Activated CD4-positive, alpha-beta T cell treated with anti-CD3 and anti-CD28 coated beads for 36 hours (primary cell): ENCODE data around the gene RRP1. TPM values are rescaled to one million over a fixed set of nuclear protein-coding genes. Genes with fewer than 3 reads are reported as not detected.
A peak's percentile ranks its signal among the peaks of the same experiment; 100 is the strongest.

ENCODE experiments used
- ATAC-seq: fragments of 200-7000 bp; cut with Tn5 transposase; one replicate; pipeline ENCODE4 v1.10.0; 2021; ENCODE audit warnings: mild to moderate bottlenecking, moderate library complexity
- CTCF ChIA-PET: fragments of 350-600 bp; sonication (Branson Sonifier 250); formaldehyde crosslinking; loops from one replicate; lab custom pipeline; 2021; ENCODE audit warnings: antibody characterized with exemption; lab: Charles Lee
- POLR2A ChIA-PET: fragments of 350-600 bp; sonication (Branson Sonifier 250); formaldehyde crosslinking; loops from one replicate; lab custom pipeline; 2021; ENCODE audit warnings: antibody characterized with exemption, inconsistent platforms; lab: Charles Lee
- DNase-seq: peaks from one replicate; pipeline ENCODE4 v3.0.0-alpha.2; 2020
- H3K27ac Mint-ChIP-seq: one replicate; pipeline ENCODE4 v1.8.0; 2021; ENCODE audit warnings: mixed read lengths
- H3K27me3 Mint-ChIP-seq: one replicate; pipeline ENCODE4 v1.8.0; 2021; ENCODE audit warnings: mixed read lengths
- H3K36me3 Mint-ChIP-seq: one replicate; pipeline ENCODE4 v1.8.0; 2021; ENCODE audit warnings: low read depth, mixed read lengths
- H3K4me1 Mint-ChIP-seq: one replicate; pipeline ENCODE4 v1.8.0; 2021; ENCODE audit warnings: mixed read lengths
- H3K4me3 Mint-ChIP-seq: one replicate; pipeline ENCODE4 v1.8.0; 2021; ENCODE audit warnings: mild to moderate bottlenecking, moderate library complexity, mixed read lengths
- H3K9me3 Mint-ChIP-seq: one replicate; pipeline ENCODE4 v1.8.0; 2021; ENCODE audit warnings: low read depth, mixed read lengths
- intact Hi-C, 2 experiments: fragments of 100-400 bp; cut with DNase I in 1 of 2; cut with micrococcal nuclease in 1 of 2; formaldehyde crosslinking; loops; one replicate each; pipeline versions ENCODE4 v1.14.2 to v1.15.1; 2022 to 2024; cut with DNase I, micrococcal nuclease
- total RNA-seq, 2 experiments: library from RNA; stranded (reverse); gene quantifications; one replicate each; pipeline ENCODE4 v1.2.3, GENCODE V29; 2021

The RRP1 gene
- total RNA-seq, 2 experiments from 2014 or later: 51.7 to 53.4 TPM

DNA sequence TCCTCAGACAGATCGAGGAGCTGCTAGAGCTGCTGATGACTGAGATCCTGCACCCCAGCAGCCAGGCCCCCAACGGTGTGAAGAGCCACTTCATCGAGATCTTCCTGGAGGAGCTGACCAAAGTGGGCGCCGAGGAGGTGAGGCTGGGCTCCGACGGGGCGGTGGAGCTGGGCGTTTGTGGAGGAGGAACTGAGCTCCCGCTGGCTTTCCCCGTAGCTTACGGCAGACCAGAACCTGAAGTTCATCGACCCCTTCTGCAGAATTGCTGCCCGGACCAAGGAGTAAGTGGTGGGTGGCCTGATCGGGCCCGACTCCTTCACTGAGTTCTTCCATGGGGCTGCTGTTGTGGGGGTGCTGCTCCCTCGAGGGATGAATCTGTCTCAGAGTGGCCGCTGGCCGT is 8.0 kb downstream of the RRP1 start:
- no peak for DNase-seq
- Mint-ChIP-seq H3K27ac (no peak overlapping the region), H3K9me3 (no peaks in the 10 kb centered on the region), H3K4me3 (no peak overlapping the region), H3K36me3 (peaks cover 82% of the 10 kb centered on the region), H3K4me1 (peaks cover 3% of the 10 kb centered on the region), H3K27me3 (no peaks in the 10 kb centered on the region)
- POLR2A ChIA-PET: no interaction called here
- CTCF ChIA-PET: no interaction called here
- no peak for ATAC-seq
- intact Hi-C loops: no loop called here

- intact Hi-C loops: no loop called here
- Mint-ChIP-seq H3K36me3 (peaks cover 78% of the 10 kb centered on the region), H3K27ac (no peak overlapping the region), H3K4me3 (no peak overlapping the region), H3K4me1 (no peaks in the 10 kb centered on the region), H3K27me3 (no peaks in the 10 kb centered on the region), H3K9me3 (no peaks in the 10 kb centered on the region)
- no peak for DNase-seq
- CTCF ChIA-PET: no interaction called here
- ATAC-seq: no peak
- POLR2A ChIA-PET: no interaction called here
Measured at GRCh38 chr21:43797925-43798715, 8.7 kb downstream of the RRP1 start.

DNA sequence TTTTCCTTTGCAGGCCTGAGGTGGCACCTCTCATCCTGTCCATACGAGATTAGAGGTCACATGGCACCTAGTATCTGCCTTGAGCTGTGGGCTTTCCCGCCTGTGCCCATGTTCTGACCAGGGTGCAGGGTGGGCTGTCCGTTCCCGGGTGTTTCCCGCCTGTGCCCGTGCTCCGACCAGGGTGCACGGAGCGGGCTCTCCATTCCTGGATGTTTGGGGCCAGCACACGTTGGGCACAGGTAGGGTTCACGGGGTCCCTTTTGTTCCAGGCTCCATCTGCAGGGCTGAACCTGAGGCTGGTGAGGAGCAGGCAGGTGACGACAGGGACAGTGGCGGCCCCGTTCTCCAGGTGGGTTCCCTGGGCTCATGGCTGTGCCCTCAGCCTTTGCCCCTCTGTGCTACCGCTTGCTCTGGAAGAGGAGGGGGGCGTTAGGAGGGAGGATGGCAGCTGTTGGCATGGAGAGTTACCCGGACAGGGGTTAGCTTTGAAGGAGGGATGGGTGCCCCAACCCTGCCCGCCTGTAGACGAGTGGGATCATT is 10.0 kb downstream of the RRP1 start:
- no peak overlapping the region for H3K27ac Mint-ChIP-seq
- H3K27me3 Mint-ChIP-seq: no peaks in the 10 kb centered on the region
- no peaks in the 10 kb centered on the region for H3K4me1 Mint-ChIP-seq
- H3K36me3 Mint-ChIP-seq: peaks cover 73% of the 10 kb centered on the region
- intact Hi-C loops: no loop called here
- ChIA-PET CTCF (interaction anchor here (0.8 kb wide), 1 partner anchor 140 kb away, joined by 3 read pairs; no protein-coding TSS in a partner anchor), POLR2A (interaction anchor here (0.6 kb wide), 1 partner anchor 14 kb away, joined by 11 read pairs; no protein-coding TSS in a partner anchor)
- ATAC-seq (no peak), DNase-seq (no peak)
- no peak overlapping the region for H3K4me3 Mint-ChIP-seq
- no peaks in the 10 kb centered on the region for H3K9me3 Mint-ChIP-seq

DNA sequence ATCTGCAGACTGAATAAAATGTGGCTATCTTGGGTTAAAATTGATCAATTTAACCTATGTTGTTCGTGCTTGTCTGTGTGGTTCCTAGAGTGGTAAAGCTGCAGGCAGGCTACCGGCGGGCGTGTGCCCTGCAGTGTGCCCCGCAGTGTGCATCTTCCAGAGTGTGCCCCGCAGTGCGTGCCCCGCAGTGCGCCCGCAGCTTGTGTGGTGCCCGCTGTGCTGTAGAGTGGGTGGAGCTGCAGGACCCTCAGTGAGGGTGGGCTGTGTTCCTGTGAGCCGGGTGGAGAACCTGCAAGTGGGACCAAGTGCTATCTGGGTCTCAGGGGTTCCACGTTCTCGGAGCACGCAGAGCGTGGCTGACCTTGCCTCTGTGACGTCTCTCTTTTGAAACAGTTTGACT is 10.7 kb downstream of the RRP1 start:
- no peaks in the 10 kb centered on the region for H3K27me3 Mint-ChIP-seq
- H3K36me3 Mint-ChIP-seq: peaks cover 68% of the 10 kb centered on the region
- DNase-seq: no peak
- H3K9me3 Mint-ChIP-seq: no peaks in the 10 kb centered on the region
- H3K27ac Mint-ChIP-seq: no peak overlapping the region
- no peaks in the 10 kb centered on the region for H3K4me1 Mint-ChIP-seq
- intact Hi-C loops: no loop called here
- ChIA-PET POLR2A (no interaction called here), CTCF (interaction anchor here (0.8 kb wide), 1 partner anchor 140 kb away, joined by 3 read pairs; no protein-coding TSS in a partner anchor)
- ATAC-seq: no peak
- no peak overlapping the region for H3K4me3 Mint-ChIP-seq

DNA sequence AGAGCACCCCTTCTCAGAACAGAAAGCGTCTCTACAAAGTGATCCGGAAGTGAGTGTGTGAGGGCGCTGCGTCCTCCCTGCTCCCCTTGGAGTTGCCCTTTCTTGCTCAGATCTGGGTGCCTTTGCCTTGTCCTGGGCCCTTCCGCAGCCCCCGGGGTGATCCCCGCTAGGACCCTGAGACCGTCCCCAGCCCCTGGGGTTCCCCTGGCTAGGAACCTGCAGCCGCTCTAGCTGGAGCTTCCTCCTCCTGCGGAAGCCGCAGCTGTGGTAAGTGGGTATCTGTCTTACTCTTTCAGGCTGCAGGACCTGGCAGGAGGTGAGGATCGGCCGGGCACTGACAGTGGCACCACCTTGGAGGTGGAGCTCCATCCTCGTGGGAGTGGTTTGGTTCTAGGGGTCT is 11.2 kb downstream of the RRP1 start:
- Mint-ChIP-seq H3K36me3 (peaks cover 64% of the 10 kb centered on the region), H3K4me1 (no peaks in the 10 kb centered on the region), H3K4me3 (no peak overlapping the region), H3K27ac (no peak overlapping the region), H3K9me3 (no peaks in the 10 kb centered on the region), H3K27me3 (no peaks in the 10 kb centered on the region)
- ATAC-seq (no peak), DNase-seq (no peak)
- CTCF ChIA-PET: interaction anchor here (0.6 kb wide), 1 partner anchor 52 kb away, joined by 3 read pairs; no protein-coding TSS in a partner anchor
- POLR2A ChIA-PET: no interaction called here
- intact Hi-C loops: no loop called here

GRCh38 chr21:43801006-43801783 is 11.8 kb downstream of the RRP1 start:
- no peak for ATAC-seq
- Mint-ChIP-seq H3K9me3 (no peaks in the 10 kb centered on the region), H3K27ac (no peak overlapping the region), H3K4me1 (no peaks in the 10 kb centered on the region), H3K4me3 (no peak overlapping the region), H3K27me3 (no peaks in the 10 kb centered on the region), H3K36me3 (peaks cover 58% of the 10 kb centered on the region)
- CTCF ChIA-PET: interaction anchor here (0.6 kb wide), 1 partner anchor 51 kb away, joined by 3 read pairs; no protein-coding TSS in a partner anchor
- DNase-seq: no peak
- intact Hi-C loops: no loop called here
- POLR2A ChIA-PET: no interaction called here

DNA sequence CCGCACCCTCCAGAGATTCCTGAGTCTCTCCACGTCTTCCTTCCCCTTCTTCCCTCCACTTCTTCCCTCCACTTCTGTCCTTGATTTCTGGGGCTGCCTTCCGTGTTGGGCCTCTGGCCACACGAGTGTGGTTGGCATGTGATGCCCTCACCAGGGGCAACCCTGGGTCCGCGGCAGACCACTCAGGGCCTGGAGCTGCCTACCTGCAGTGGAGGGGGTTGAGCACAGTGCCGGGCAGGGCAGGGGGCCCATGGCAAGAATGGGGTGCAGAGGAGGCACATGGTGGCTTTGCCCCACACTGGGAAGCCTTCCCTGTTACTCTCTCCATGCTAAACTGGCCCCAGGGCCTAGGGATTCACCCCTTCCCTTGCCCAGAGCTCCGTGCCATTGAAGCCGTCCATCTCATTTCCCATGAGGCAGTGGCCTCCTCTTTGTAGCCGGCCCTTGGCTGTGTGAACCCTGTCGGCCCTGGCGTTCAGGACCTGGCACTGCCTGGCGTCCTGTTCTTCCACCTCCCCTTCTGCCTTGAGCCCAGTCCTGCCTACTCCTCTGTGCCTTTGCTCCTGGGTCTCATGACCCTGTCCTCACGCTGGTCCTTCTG is 13.4 kb downstream of the RRP1 start:
- H3K9me3 Mint-ChIP-seq: no peaks in the 10 kb centered on the region
- peak overlapping the region; percentile 39 for H3K27ac Mint-ChIP-seq
- H3K27me3 Mint-ChIP-seq: no peaks in the 10 kb centered on the region
- no peak for DNase-seq
- no peaks in the 10 kb centered on the region for H3K4me1 Mint-ChIP-seq
- intact Hi-C loops: no loop called here
- H3K4me3 Mint-ChIP-seq: no peak overlapping the region
- CTCF ChIA-PET: no interaction called here
- H3K36me3 Mint-ChIP-seq: peaks cover 44% of the 10 kb centered on the region
- ATAC-seq: no peak
- POLR2A ChIA-PET: no interaction called here

DNA sequence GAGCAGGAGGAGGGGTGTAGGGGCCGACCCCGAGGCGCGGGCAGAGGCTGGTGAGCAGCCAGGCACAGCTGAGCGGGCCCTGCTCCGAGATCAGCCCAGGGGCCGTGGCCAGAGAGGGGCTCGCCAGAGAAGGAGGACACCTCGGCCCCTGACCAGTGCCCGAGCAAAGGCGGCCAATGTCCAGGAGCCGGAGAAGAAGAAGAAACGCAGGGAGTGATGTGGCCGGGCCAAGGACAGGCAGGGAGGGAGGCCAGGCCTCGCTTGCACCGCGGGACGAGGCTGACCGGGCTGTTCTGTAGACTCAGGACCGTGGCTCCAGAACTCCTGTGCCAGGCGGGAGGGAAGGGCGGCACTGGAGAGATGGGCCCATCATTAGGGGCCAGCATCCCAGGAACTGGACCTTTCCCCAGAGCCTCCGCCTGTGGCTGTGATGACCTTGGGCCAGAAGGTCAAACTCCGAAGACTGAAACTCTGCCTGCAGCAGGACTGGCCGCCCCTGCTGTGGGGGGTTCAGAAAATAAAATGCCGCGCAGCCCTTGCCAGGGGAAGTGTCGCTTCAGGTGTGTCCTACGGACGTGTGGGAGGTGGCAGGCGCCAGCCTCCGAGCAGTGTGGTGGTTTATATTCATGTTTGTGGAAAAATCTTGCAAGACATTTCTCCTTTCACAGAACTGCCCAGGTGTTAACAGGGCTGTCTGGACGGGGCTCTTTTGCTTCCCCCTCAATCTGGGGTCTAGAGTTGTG is 14.4 kb downstream of the RRP1 start:
- Mint-ChIP-seq H3K9me3 (no peaks in the 10 kb centered on the region), H3K27me3 (no peaks in the 10 kb centered on the region), H3K4me3 (no peak overlapping the region), H3K36me3 (peaks cover 36% of the 10 kb centered on the region), H3K27ac (no peak overlapping the region), H3K4me1 (no peaks in the 10 kb centered on the region)
- CTCF ChIA-PET: no interaction called here
- POLR2A ChIA-PET: no interaction called here
- DNase-seq (no peak), ATAC-seq (no peak)
- intact Hi-C loops: no loop called here

DNA sequence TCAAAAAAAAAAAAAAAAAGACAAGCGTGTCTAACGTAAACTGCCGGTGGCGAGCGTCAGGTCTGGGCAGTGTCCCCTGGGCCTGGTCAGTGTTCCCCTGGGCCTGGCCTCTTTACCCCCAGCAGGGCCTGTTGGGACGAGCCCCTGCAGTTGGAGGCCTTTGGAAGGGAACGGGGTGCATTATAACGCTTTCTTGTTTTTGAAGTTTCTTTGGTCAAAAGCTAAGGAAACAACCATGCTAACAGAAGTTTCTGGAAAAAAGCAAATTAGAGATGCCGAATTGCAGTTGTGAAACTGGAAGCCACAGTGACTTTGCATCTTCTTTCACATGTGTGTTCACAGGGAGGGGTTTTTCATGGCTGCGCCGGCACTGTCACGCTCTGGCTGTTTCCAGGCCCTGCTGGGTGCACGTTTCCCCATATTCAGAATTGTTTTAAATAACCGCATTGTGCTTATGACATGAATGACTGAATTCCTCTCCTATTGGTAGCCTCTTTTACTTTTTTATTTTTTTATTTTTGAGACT is 16.0 kb downstream of the RRP1 start:
- H3K27ac Mint-ChIP-seq: peak overlapping the region; percentile 48
- intact Hi-C loops: no loop called here

DNA sequence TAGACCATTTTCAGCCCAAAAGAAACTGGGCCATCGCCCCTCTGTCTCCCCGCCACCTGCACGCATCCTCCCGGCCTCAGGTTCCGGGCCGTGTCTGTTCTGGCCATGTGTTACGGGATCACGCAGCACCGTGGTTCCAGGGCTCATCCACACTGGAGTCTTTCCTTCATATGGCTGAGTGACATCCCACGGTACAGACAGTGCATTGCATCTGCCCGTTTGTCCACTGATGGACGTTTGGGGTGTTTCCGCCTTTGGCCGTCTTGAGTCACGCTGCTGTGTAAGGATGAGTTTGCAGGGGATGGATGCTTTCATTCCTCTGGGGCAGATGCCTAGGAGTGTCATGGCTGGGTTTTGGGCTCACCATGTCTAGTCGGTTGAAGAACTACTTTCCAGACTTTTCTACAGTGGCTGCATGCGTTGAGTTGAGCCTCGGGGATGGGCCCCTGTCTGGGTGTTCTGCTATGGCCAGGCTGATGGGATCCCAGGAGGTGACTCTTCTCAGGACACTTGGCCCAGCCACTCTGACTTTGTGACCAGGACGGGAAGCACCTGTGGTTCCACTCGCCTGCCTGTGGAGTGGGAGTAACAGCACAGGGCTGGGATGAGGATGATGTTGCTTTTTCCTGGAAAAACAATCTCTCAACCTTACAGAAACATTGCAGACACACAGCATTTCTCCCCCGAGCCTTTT is 16.8 kb downstream of the RRP1 start:
- no peaks in the 10 kb centered on the region for H3K9me3 Mint-ChIP-seq
- no peaks in the 10 kb centered on the region for H3K27me3 Mint-ChIP-seq
- peak overlapping the region; percentile 48 for H3K27ac Mint-ChIP-seq
- intact Hi-C loops: no loop called here
- ATAC-seq (no peak), DNase-seq (no peak)
- POLR2A ChIA-PET: no interaction called here
- CTCF ChIA-PET: no interaction called here
- H3K4me1 Mint-ChIP-seq: peaks cover 3% of the 10 kb centered on the region
- no peak overlapping the region for H3K4me3 Mint-ChIP-seq
- H3K36me3 Mint-ChIP-seq: peaks cover 19% of the 10 kb centered on the region

More for the DNA sequence above, 16.0 kb downstream of the RRP1 start:
- H3K27me3 Mint-ChIP-seq: no peaks in the 10 kb centered on the region
- no peaks in the 10 kb centered on the region for H3K9me3 Mint-ChIP-seq
- no peak overlapping the region for H3K4me3 Mint-ChIP-seq
- DNase-seq (no peak), ATAC-seq (no peak)
- H3K36me3 Mint-ChIP-seq: peaks cover 26% of the 10 kb centered on the region
- no peaks in the 10 kb centered on the region for H3K4me1 Mint-ChIP-seq
- POLR2A ChIA-PET: no interaction called here
- CTCF ChIA-PET: interaction anchor here (0.5 kb wide), 1 partner anchor 170 kb away, joined by 3 read pairs; no protein-coding TSS in a partner anchor
